Limb (tissue), 2 donors: ENCODE data around the gene CEP72.
"Not testable (repeated sequence)": the region's sequence is repeated elsewhere in the genome, so short reads cannot be mapped to it uniquely, and the experiment has no call there.

Source experiments
- DNase-seq, 2 donors: peaks; one replicate each; pipeline ENCODE4 v3.0.0-alpha.2; 2016; ENCODE audit errors: extremely low spot score in 2 of 2

CEP72 gene

DNA sequence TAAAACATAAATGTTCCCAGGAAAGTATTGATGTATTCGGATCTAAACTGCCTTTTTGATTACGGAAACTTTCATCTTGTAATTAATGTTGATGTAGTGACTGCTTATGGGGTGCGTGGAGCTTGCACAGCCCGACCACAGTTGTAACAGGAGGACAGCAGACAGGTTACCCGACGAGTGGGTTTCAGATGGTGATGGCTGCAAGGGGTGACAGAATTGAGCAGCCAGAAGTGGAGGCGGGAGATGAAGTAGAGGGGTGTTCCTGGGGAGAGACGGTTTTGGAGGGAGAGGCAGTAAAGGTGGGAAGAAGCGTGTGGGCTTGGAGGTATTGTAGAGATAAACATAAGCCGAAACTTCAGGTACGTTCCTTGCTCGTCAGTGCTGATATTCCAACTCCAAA lies 5.8 kb downstream of the CEP72 start:
- no peak for DNase-seq

DNA sequence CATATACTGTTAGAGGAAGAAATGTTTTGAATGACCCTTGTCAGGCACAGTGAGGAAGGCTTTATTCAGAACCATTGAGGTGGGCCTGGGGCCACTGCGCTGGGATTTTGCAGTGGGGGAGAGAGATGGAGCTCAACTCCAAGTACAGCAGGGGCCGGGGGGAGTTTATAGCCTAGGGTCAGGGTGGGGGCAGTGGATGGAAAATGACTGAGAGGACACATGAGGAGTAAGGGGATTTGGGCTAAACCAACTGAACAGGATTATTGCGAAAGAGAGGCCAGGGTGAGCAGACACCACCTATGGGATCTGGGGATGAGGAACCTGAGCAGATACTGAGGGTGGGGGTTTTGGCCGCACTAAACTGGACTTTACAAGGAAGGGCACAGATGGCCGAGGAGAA lies 6.3 kb downstream of the CEP72 start:
- no peak for DNase-seq

GRCh38 chr5:619444-619843 lies 7.3 kb downstream of the CEP72 start:
- DNase-seq: no peak

DNA sequence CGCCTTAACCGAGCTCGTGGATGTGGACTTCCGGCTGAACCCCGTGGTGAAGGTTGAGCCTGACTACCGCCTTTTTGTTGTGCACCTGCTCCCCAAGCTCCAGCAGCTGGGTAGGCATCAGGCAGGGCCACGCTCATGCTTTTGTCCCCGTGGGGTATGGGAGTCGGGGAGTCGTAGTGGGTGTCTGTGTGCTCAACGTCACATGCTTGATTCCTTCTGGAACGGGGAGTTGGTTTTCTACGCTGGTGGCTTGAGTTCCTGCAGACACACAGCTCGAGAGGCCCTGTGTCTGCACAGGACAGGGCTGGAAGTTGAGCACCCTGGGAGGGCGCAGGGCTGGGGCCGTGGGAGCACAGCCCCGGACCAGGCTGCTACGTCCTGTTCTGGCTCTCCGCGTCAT lies 8.0 kb downstream of the CEP72 start:
- DNase-seq: no peak

GRCh38 chr5:620586-621180 lies 8.5 kb downstream of the CEP72 start:
- no peak for DNase-seq

DNA sequence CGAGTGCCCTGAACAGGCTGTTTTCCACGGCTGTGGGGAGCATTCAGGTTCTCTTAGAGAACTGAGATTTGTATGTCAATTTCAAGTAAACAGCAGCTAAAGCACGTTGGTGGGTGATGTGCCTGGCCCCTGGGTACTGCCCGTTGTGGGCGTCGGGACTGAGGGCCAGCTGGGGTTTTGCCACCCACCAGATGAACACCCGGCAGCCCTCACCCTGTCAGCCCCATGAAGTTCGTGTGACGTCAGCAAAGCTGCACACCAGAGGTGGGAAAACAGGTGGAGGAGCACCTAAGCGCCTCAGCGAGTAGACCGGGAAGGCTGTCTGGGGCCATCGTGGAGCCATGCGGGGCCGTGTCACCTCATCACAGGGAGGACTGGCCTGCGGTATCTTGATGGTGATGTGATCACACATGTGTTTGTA lies 9.2 kb downstream of the CEP72 start:
- DNase-seq: no peak

- DNase-seq: no peak
Observed at GRCh38 chr5:622359-622758, 10.2 kb downstream of the CEP72 start.

GRCh38 chr5:622946-623522 lies 10.9 kb downstream of the CEP72 start:
- no peak for DNase-seq

- no peak for DNase-seq
Observed at GRCh38 chr5:623531-623930, 11.4 kb downstream of the CEP72 start.

- DNase-seq: no peak
Observed at GRCh38 chr5:624118-624950, 12.2 kb downstream of the CEP72 start.

DNA sequence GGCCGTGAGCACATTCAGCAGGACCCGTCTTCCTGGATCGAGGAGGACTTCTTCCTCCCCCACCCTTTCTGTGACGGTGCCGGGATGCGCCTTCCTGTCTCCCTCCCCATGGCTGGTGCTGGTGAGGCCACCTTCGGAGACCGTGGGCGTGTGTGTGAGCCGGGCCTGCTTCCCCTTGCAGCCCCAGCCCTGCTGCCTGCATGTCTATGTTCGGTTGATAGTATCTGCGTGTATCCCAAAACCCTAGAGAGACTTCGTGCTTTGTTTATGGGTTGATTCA lies 12.8 kb downstream of the CEP72 start:
- no peak for DNase-seq

- DNase-seq: no peak
Observed at GRCh38 chr5:625516-625915, 13.4 kb downstream of the CEP72 start.

DNA sequence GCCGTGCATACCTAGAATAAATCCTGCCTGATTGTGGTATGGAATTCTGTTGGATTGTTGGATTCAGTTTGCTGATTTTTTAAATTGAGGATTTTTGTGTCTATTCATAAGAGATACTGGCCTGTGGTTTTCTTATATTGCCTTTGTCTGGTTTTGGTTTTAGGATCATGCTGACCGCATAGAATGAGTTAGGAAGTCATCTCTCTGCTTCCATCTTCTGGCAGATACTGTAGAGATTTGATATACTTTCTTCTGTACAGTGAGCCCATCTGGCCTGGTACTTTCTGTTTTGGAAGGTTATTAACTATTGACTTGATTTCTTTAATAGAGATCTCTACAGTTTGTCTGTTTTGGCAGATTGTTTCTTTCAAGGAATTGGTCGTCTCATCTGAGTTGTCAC lies 14.7 kb downstream of the CEP72 start:
- DNase-seq: no peak

DNA sequence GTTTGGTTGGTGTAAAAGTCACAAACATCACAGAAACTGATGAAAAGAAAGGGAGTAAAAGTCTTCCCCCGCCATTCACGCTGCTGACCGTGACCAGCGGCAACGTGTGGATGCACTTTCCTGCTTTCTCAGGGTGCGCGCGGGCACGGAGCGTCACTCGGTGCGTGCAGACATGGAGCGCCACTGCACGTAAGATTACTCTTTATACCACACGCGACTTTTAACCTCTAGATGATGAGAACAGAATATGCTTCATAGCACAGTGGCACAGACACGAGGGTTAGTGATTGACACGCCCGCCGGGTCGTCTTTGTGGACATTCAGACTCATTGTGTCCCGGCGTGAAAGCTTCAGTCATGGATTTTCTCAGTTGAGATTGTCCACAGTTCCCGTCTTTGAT lies 15.7 kb downstream of the CEP72 start:
- DNase-seq: no peak

DNA sequence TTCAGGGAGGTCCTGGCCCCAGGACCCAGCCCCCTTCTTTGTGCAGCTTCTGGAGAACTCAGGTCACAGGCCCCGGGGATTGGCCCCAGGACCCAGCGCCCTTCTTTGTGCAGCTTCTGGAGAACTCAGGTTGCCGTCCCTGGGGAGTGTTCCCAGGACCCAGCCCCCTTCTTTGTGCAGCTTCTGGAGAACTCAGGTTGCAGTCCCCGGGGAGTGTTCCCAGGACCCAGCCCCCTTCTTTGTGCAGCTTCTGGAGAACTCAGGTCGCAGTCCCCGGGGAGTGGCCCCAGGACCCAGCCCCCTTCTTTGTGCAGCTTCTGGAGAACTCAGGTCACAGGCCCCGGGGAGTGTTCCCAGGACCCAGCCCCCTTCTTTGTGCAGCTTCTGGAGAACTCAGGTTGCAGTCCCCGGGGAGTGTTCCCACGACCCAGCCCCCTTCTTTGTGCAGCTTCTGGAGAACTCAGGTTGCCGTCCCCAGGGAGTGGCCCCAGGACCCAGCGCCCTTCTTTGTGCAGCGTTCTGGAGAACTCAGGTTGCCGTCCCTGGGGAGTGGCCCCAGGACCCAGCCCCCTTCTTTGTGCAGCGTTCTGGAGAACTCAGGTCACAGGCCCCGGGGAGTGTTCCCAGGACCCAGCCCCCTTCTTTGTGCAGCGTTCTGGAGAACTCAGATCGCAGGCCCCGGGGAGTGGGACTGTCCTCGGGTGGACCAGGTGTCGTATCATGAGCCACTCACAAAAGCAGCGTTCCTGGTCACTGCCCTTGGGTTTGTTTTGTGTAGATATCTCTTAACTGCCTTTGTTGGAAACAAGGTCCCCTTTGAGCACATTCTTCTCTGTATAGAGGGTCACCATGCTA lies 16.4 kb downstream of the CEP72 start:
- not testable (repeated sequence) for DNase-seq

GRCh38 chr5:633501-633955 lies 21.4 kb downstream of the CEP72 start:
- no peak for DNase-seq

- no peak for DNase-seq
Observed at GRCh38 chr5:634191-634590, 22.1 kb downstream of the CEP72 start.

- DNase-seq: no peak
Observed at GRCh38 chr5:635306-636055, 23.3 kb downstream of the CEP72 start.

DNA sequence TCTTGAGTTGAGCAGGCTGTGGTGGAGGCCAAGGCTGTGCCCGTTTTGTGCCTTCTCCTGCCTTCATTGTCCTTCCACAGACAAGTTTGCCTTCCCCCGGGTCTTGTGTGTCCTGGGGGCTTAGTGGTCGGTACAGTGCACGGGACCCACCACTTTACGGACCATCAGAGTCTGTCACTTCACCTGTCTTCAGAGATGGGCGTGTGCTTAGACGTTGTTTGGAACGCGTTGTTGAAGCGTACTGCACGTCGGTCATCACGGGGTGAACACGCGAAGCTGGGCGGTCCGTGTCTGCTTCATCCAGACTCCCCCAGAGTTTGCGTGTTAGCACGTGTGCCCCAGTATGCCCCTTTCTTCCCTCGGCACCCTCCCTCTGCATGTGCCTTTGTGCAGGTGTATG lies 24.8 kb downstream of the CEP72 start:
- no peak for DNase-seq

- DNase-seq: no peak
Observed at GRCh38 chr5:637581-638450, 25.7 kb downstream of the CEP72 start.
